ENCODE results near the gene ACTR3. TPM values are rescaled to one million over a fixed set of nuclear protein-coding genes. Genes with fewer than 3 reads are reported as not detected.
A peak's percentile ranks its signal among the peaks of the same experiment; 100 is the strongest.

Gene ACTR3
- total RNA-seq, 2 donors from 2014 or later: 441 to 618 TPM

DNA sequence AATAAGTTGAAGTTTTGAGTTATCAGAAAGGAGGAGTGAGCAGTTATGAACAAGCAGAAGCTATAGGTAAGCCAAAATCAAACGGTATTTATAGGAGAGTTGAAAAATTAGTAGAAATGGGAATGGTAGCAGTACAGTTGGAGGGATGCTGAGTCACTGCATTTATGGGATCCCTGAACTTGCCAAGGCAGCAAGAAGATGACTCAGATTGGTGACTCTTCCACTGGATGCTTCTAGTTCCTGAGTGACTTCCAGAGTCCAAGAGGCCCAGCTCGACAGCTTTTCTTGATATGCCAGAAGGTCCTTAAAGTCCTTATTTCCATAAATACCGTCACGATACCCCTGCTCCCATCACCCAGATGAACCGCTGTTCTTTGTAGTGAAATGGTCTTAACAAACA lies 31.1 kb upstream of the ACTR3 start:
- H3K27me3 Mint-ChIP-seq: no peaks in the 10 kb centered on the region
- ATAC-seq (replicated peaks): no peak
- H3K4me3 Mint-ChIP-seq: no peak overlapping the region
- no peak overlapping the region for H3K27ac Mint-ChIP-seq
- no peaks in the 10 kb centered on the region for H3K9me3 Mint-ChIP-seq
- H3K4me1 Mint-ChIP-seq: peaks cover 6% of the 10 kb centered on the region
- peaks cover 9% of the 10 kb centered on the region for H3K36me3 Mint-ChIP-seq (ENCODE audit: low read depth)

- ATAC-seq (replicated peaks): no peak
- H3K4me3 Mint-ChIP-seq: no peak overlapping the region
- H3K27me3 Mint-ChIP-seq: no peaks in the 10 kb centered on the region
- peaks cover 9% of the 10 kb centered on the region for H3K36me3 Mint-ChIP-seq (ENCODE audit: low read depth)
- peaks cover 6% of the 10 kb centered on the region for H3K4me1 Mint-ChIP-seq
- no peak overlapping the region for H3K27ac Mint-ChIP-seq
- H3K9me3 Mint-ChIP-seq: no peaks in the 10 kb centered on the region
Observed at GRCh38 chr2:113861740-113862139, 28.1 kb upstream of the ACTR3 start.

- H3K36me3 Mint-ChIP-seq (ENCODE audit: low read depth): peaks cover 9% of the 10 kb centered on the region
- no peaks in the 10 kb centered on the region for H3K27me3 Mint-ChIP-seq
- no peaks in the 10 kb centered on the region for H3K4me1 Mint-ChIP-seq
- ATAC-seq (replicated peaks): no peak
- H3K9me3 Mint-ChIP-seq: no peaks in the 10 kb centered on the region
- H3K4me3 Mint-ChIP-seq: no peak overlapping the region
- no peak overlapping the region for H3K27ac Mint-ChIP-seq
Observed at GRCh38 chr2:113863144-113863543, 26.7 kb upstream of the ACTR3 start.

GRCh38 chr2:113867571-113867970 lies 22.3 kb upstream of the ACTR3 start:
- no peaks in the 10 kb centered on the region for H3K36me3 Mint-ChIP-seq (ENCODE audit: low read depth)
- no peak overlapping the region for H3K27ac Mint-ChIP-seq

GRCh38 chr2:113869253-113869652 lies 20.6 kb upstream of the ACTR3 start:
- peaks cover 5% of the 10 kb centered on the region for H3K4me1 Mint-ChIP-seq
- no peaks in the 10 kb centered on the region for H3K36me3 Mint-ChIP-seq (ENCODE audit: low read depth)
- no peak overlapping the region for H3K27ac Mint-ChIP-seq
- no peak for ATAC-seq (replicated peaks)
- H3K9me3 Mint-ChIP-seq: no peaks in the 10 kb centered on the region
- H3K4me3 Mint-ChIP-seq: no peak overlapping the region
- no peaks in the 10 kb centered on the region for H3K27me3 Mint-ChIP-seq

More at GRCh38 chr2:113867571-113867970, 22.3 kb upstream of the ACTR3 start:
- no peaks in the 10 kb centered on the region for H3K27me3 Mint-ChIP-seq
- no peaks in the 10 kb centered on the region for H3K4me1 Mint-ChIP-seq
- no peaks in the 10 kb centered on the region for H3K9me3 Mint-ChIP-seq
- no peak overlapping the region for H3K4me3 Mint-ChIP-seq
- no peak for ATAC-seq (replicated peaks)

GRCh38 chr2:113872201-113872600 lies 17.7 kb upstream of the ACTR3 start:
- Mint-ChIP-seq H3K4me1 (peaks cover 13% of the 10 kb centered on the region), H3K27me3 (no peaks in the 10 kb centered on the region), H3K4me3 (no peak overlapping the region), H3K9me3 (no peaks in the 10 kb centered on the region), H3K36me3 (ENCODE audit: low read depth) (no peaks in the 10 kb centered on the region), H3K27ac (no peak overlapping the region)
- no peak for ATAC-seq (replicated peaks)

DNA sequence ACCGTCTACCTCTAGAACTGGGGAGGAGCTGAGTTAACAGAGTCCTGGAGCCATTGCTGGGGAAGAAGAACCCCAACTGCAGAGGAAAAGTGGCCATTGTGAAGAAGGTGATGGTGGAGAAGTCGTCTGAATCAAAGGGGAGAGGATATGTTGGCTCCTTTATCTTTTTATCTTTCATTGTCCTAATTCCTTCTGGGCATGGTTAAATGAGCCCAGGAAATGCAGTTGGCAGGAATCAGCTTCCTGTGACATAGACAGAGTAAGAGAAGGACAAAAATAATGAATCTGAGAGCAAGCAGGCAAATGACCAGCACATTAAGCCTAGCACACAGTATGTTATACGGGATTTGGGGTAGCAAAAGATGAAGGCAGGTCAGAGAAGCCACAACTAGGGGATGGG lies 16.0 kb upstream of the ACTR3 start:
- no peaks in the 10 kb centered on the region for H3K9me3 Mint-ChIP-seq
- H3K27ac Mint-ChIP-seq: no peak overlapping the region
- no peak for ATAC-seq (replicated peaks)
- H3K27me3 Mint-ChIP-seq: no peaks in the 10 kb centered on the region
- H3K4me3 Mint-ChIP-seq: no peak overlapping the region
- H3K36me3 Mint-ChIP-seq (ENCODE audit: low read depth): no peaks in the 10 kb centered on the region
- H3K4me1 Mint-ChIP-seq: peaks cover 23% of the 10 kb centered on the region

DNA sequence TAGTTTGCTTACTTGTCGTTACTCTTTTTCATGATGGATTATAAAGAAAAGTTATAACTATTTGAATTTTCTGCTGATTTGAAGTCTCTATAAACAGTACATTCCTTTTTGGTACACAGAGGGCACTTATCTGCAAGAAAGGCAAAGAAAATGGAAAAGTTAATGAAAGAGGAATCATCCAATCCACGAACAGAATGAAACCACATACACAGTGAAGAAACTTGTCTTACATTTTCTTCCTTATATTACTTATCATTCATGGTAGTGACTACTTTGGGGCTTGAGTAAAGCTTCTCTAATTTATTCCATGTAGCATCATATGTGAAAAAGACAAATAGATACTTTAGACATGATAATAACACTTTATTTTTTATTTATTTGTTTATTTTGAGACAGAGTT lies 14.8 kb upstream of the ACTR3 start:
- H3K27me3 Mint-ChIP-seq: no peaks in the 10 kb centered on the region
- ATAC-seq (replicated peaks): no peak
- H3K4me3 Mint-ChIP-seq: no peak overlapping the region
- no peak overlapping the region for H3K27ac Mint-ChIP-seq
- no peaks in the 10 kb centered on the region for H3K36me3 Mint-ChIP-seq (ENCODE audit: low read depth)
- H3K9me3 Mint-ChIP-seq: no peaks in the 10 kb centered on the region
- H3K4me1 Mint-ChIP-seq: peaks cover 23% of the 10 kb centered on the region

- peak; percentile 91 for ATAC-seq (replicated peaks)
- Mint-ChIP-seq H3K9me3 (no peaks in the 10 kb centered on the region), H3K27me3 (no peaks in the 10 kb centered on the region), H3K4me3 (peak overlapping the region; percentile 76), H3K4me1 (peaks cover 28% of the 10 kb centered on the region), H3K27ac (peak overlapping the region; percentile 91), H3K36me3 (ENCODE audit: low read depth) (peaks cover 9% of the 10 kb centered on the region)
Observed at GRCh38 chr2:113876503-113877387, 13.1 kb upstream of the ACTR3 start.

- peak overlapping the region; percentile 91 for H3K27ac Mint-ChIP-seq
- no peaks in the 10 kb centered on the region for H3K27me3 Mint-ChIP-seq
- peak; percentile 25 for ATAC-seq (replicated peaks)
- H3K4me3 Mint-ChIP-seq: peak overlapping the region; percentile 76
- H3K36me3 Mint-ChIP-seq (ENCODE audit: low read depth): peaks cover 16% of the 10 kb centered on the region
- peaks cover 28% of the 10 kb centered on the region for H3K4me1 Mint-ChIP-seq
- no peaks in the 10 kb centered on the region for H3K9me3 Mint-ChIP-seq
Observed at GRCh38 chr2:113877711-113878598, 11.9 kb upstream of the ACTR3 start.

DNA sequence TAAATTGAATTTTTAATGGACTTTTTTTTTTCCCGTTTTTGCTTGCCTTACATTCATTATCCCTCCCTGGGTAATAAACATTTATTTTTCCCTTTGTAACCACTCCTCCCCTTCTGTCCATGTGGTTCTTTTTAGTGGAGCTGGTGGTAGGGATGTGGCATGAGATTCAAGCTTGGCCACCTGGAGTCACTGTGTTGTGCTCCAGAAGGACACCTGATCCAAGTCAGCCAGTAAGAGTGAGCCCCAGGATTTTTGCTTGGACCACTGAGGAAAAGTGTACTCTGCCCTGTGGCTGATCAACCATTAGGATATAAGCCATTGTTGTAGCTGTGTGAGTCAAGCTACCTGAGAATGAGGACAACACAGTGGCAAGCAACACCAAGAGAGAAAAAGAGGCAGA lies 11.1 kb upstream of the ACTR3 start:
- H3K4me3 Mint-ChIP-seq: no peak overlapping the region
- peaks cover 23% of the 10 kb centered on the region for H3K36me3 Mint-ChIP-seq (ENCODE audit: low read depth)
- H3K27me3 Mint-ChIP-seq: no peaks in the 10 kb centered on the region
- no peak for ATAC-seq (replicated peaks)
- H3K9me3 Mint-ChIP-seq: no peaks in the 10 kb centered on the region
- H3K4me1 Mint-ChIP-seq: peaks cover 28% of the 10 kb centered on the region
- H3K27ac Mint-ChIP-seq: peak overlapping the region; percentile 21

DNA sequence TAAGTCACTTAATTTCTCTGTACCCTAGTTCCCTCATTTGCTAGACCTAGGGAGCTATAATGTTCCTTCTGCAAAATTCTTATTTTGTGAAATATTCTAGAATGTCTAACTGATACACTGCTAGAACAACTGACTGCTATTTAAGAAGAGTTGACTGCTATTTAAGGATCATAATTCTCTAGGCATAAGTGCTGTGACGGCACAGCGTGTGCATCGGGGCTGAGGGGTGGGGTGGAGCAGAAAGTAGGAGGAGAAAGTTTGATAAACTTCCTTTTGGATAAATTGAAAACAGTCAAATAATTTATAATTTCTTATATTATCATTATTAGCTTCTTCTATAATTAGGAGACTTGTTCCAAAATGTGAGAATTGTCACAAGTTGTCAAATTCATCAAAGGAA lies 10.4 kb upstream of the ACTR3 start:
- Mint-ChIP-seq H3K27me3 (no peaks in the 10 kb centered on the region), H3K4me3 (no peak overlapping the region), H3K9me3 (no peaks in the 10 kb centered on the region), H3K27ac (no peak overlapping the region), H3K36me3 (ENCODE audit: low read depth) (peaks cover 23% of the 10 kb centered on the region), H3K4me1 (peaks cover 22% of the 10 kb centered on the region)
- ATAC-seq (replicated peaks): no peak

DNA sequence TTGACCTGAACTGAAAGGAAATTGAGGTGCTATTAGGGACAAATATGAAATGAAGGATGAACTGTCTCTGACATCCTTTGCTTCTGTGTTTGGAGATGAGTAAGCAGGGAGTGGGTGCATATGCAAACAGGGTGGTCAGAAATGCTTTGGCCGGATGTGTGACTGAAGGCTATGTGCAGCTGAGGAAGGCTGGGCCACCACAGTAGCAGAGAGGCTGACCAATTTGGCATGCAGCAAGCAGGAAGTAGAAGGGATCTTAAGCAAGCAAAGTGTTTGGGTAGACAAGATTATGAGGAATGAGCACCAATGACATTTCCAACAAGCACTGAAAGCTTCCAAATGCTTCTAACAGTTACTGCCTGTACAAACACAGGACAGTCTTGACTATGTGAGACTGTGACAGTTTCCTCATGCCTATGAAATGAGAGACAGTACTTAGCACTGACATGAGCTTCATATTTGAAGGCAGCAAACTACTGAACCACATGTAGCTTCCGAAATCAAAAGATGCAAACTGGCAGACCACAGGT lies 3.3 kb upstream of the ACTR3 start:
- Mint-ChIP-seq H3K9me3 (no peaks in the 10 kb centered on the region), H3K27me3 (no peaks in the 10 kb centered on the region), H3K4me1 (peaks cover 26% of the 10 kb centered on the region), H3K27ac (peak overlapping the region; percentile 95), H3K36me3 (ENCODE audit: low read depth) (peaks cover 65% of the 10 kb centered on the region), H3K4me3 (peak overlapping the region; percentile 93)
- ATAC-seq (replicated peaks): peak; percentile 64

DNA sequence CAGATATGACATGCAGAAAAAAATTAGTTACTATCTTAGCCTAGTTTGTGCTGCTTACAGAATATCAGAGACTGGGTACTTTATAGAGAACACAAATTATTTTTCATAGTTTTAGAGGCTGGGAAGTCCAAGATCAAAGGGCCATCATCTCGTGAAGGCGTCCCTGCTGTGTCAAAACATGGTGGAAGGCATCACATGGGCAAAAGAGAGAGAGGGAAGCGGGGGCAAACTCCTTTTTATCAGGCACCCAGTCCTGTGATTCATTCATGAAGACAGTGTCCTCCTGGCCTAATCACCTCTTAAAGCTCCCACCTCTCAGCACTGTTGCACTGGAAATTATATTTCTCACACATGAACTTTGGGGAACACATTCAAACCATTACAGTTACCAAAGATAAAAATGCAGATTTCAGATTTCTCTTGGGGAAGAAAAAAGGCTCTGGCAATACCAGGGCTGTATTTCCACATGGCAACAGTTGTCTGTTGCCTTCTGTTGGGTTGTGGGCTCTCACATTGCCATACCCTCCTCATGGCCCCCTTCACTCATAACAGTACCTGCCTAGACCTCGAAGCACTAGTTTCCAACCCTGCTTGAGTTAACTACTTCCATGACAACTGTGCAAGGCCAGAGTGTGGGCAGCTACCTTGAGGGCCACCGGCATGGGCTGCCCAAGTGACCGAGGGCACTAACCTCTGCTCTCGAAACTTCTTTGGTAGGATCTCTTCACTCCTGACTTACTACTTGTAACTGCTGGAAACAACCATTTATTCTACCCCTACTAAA lies 2.7 kb upstream of the ACTR3 start:
- Mint-ChIP-seq H3K36me3 (ENCODE audit: low read depth) (peaks cover 66% of the 10 kb centered on the region), H3K9me3 (no peaks in the 10 kb centered on the region), H3K27me3 (no peaks in the 10 kb centered on the region), H3K4me3 (peak overlapping the region; percentile 93), H3K27ac (peak overlapping the region; percentile 95), H3K4me1 (peaks cover 27% of the 10 kb centered on the region)
- ATAC-seq (replicated peaks): peak; percentile 8

Data from activated T-helper 17 cell treated with anti-CD3 and anti-CD28 coated beads, Interleukin-2, amount 50 U/mL, for 72 hours (primary cell).